GM12878 (cell line): Measurements from ENCODE around the gene EBP.

Experiments used
- DPF2 ChIP-seq: fragments of 450-650 bp; IDR thresholded peaks from 2 replicates; pipeline ENCODE4 v1.6.1; 2017; ENCODE audit warnings: mild to moderate bottlenecking
- POLR2AphosphoS5 ChIP-seq: IDR thresholded peaks from 2 replicates; pipeline ENCODE4 v1.6.1; 2011; ENCODE audit warnings: mild to moderate bottlenecking, low read length, inconsistent platforms

DNA sequence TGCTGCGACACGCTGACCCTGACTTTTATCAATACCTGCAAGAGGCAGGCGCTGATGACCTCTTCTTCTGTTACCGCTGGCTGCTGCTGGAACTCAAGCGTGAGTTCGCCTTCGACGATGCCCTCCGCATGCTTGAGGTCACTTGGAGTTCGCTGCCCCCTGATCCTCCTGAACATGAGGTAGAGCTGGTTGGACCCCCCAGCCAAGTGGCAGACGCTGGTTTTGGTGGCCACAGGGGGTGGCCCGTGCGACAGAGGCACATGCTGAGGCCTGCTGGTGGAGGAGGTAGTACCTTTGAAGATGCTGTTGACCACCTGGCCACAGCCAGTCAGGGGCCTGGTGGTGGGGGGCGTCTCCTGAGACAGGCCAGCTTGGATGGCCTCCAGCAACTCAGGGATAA, 38.4 kb downstream of the EBP start:
- no peak for TF ChIP-seq POLR2AphosphoS5
- no peak for TF ChIP-seq DPF2
